Gastroesophageal sphincter (tissue), 4 donors: ENCODE results near the gene TMTC2. TPM values are rescaled to one million over a fixed set of nuclear protein-coding genes. Genes with fewer than 3 reads are reported as not detected.
A peak's percentile ranks its signal among the peaks of the same experiment; 100 is the strongest.

Experiments
- ATAC-seq: fragments of 150-250 bp; one replicate; pipeline ENCODE4 v1.9.1; 2016; ENCODE audit warnings: mild to moderate bottlenecking, moderate library complexity
- H3K27ac ChIP-seq, 4 donors: fragments of 200-600 bp; sonication (generic) in 3 of 4; 1 replicate in 3 of 4; 2 replicates in 1 of 4; pipeline ENCODE4 v1.5.1; 2016 to 2019
- H3K27me3 ChIP-seq: fragments of 200-600 bp; sonication (generic); one replicate; pipeline ENCODE4 v1.5.1; 2019
- H3K36me3 ChIP-seq, 2 donors: fragments of 200-600 bp; sonication (generic); one replicate each; pipeline ENCODE4 v1.5.1; 2019; ENCODE audit warnings: control low read depth in 1 of 2
- H3K4me1 ChIP-seq, 3 donors: fragments of 200-600 bp; sonication (generic); 1 replicate in 2 of 3; 2 replicates in 1 of 3; pipeline ENCODE4 v1.5.1; 2016 to 2019; ENCODE audit warnings: control low read depth in 2 of 3
- H3K4me3 ChIP-seq, 2 donors: fragments of 200-600 bp; sonication (generic); one replicate each; pipeline ENCODE4 v1.5.1; 2019; ENCODE audit warnings: mild to moderate bottlenecking in 1 of 2, moderate library complexity in 1 of 2
- H3K9me3 ChIP-seq, 3 donors: fragments of 200-600 bp; sonication (generic); one replicate each; pipeline ENCODE4 v1.5.1; 2017 to 2019; ENCODE audit warnings: control low read depth in 2 of 3
- EP300 ChIP-seq: sonication (generic); formaldehyde crosslinking; IDR thresholded peaks from one replicate; pipeline ENCODE4 v1.6.1; 2017; ENCODE audit warnings: antibody characterized with exemption, mild to moderate bottlenecking
- POLR2A ChIP-seq, 2 donors: fragments of 450-650 bp; IDR thresholded peaks; one replicate each; pipeline ENCODE4 v1.6.1; 2017; ENCODE audit warnings: antibody characterized with exemption in 2 of 2, mild to moderate bottlenecking in 2 of 2, moderate library complexity in 1 of 2
- POLR2AphosphoS5 ChIP-seq: sonication (generic); formaldehyde crosslinking; IDR thresholded peaks from one replicate; pipeline ENCODE4 v1.6.1; 2017; ENCODE audit warnings: antibody characterized with exemption
- WGBS, 2 donors: methylation state at CpG; one replicate each; pipeline ENCODE4 v1.1.5; 2018; ENCODE audit warnings: low coverage in 1 of 2; 5-methylcytosine and 5-hydroxymethylcytosine counted together
- total RNA-seq, 4 donors: library from RNA; depleted of rRNA; stranded (reverse); fragments of >200 nt; gene quantifications; one replicate each; pipeline ENCODE4 v1.1.0, GENCODE V29; 2016
- TF ChIP-seq, protein P1 (sequence below), 4 experiments: fragments of 200-600 bp in 2 of 4; fragments of 450-650 bp in 2 of 4; sonication (generic) in 1 of 4; IDR thresholded peaks; one replicate each; pipeline ENCODE4 v1.5.1; 2017 to 2019; ENCODE audit warnings: antibody characterized with exemption in 4 of 4, mild to moderate bottlenecking in 2 of 4, moderate library complexity in 2 of 4

Gene TMTC2
- total RNA-seq, 4 donors from 2014 or later: 7.4 to 21.8 (median 16.0) TPM

DNA sequence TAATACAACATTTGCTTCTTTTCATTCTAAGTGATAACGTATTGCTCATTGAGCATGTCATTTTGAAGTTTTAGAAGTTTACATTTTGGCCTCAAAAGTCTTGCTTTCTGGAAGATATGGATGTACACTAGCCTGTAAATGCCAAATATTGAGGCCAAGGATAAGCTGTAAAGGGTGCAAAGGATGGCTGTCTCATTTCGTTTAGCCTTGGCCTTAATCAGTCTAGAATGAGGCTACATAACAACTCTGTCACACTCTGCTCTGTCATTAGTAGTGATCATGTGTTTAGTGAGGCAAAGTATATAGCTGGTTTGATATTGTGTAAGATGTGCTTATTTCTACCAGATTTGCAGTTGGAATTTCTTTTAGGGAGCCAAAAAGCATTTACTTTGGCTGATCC is 344.5 kb downstream of the TMTC2 start:
- Histone ChIP-seq H3K27ac (no peak overlapping the region), H3K27me3 (no peaks in the 10 kb centered on the region), H3K36me3 (no peaks in the 10 kb centered on the region), H3K4me1 (no peaks in the 10 kb centered on the region), H3K4me3 (no peak overlapping the region), H3K9me3 (no peaks in the 10 kb centered on the region)
- ATAC-seq: no peak
- TF ChIP-seq, protein P1, sequence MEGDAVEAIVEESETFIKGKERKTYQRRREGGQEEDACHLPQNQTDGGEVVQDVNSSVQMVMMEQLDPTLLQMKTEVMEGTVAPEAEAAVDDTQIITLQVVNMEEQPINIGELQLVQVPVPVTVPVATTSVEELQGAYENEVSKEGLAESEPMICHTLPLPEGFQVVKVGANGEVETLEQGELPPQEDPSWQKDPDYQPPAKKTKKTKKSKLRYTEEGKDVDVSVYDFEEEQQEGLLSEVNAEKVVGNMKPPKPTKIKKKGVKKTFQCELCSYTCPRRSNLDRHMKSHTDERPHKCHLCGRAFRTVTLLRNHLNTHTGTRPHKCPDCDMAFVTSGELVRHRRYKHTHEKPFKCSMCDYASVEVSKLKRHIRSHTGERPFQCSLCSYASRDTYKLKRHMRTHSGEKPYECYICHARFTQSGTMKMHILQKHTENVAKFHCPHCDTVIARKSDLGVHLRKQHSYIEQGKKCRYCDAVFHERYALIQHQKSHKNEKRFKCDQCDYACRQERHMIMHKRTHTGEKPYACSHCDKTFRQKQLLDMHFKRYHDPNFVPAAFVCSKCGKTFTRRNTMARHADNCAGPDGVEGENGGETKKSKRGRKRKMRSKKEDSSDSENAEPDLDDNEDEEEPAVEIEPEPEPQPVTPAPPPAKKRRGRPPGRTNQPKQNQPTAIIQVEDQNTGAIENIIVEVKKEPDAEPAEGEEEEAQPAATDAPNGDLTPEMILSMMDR (IDR thresholded peaks at IDR 0.05): no peak
- no peak for TF ChIP-seq POLR2A (IDR thresholded peaks at IDR 0.05)
- TF ChIP-seq EP300: no peak
- no peak for TF ChIP-seq POLR2AphosphoS5
- WGBS, 2 donors: 44 to 71% methylated on average over 2 of the region's 2 CpGs

DNA sequence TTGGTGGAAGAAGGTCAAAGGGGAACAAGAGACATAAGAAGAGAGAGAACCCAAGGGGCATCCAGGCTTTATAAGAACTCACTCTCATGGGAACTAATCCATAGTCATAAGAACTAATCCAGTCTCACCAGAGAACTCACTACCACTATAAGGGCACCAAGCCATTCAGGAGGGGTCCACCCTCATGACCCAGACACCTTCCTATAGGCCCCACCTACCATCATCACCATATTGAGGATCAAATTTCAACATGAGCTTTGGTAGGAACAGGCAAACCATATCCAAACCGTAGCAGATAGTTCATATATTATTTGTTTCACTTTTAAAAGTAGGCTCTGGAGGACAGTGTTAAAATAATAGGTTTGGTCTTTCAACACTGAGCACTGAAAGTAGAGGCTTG is 350.1 kb downstream of the TMTC2 start:
- Histone ChIP-seq H3K4me1 (no peaks in the 10 kb centered on the region), H3K36me3 (no peaks in the 10 kb centered on the region), H3K27me3 (no peaks in the 10 kb centered on the region), H3K4me3 (no peak overlapping the region), H3K9me3 (no peaks in the 10 kb centered on the region), H3K27ac (no peak overlapping the region)
- TF ChIP-seq EP300: no peak
- TF ChIP-seq POLR2A (IDR thresholded peaks at IDR 0.05): no peak
- TF ChIP-seq POLR2AphosphoS5: no peak
- TF ChIP-seq, protein P1 (IDR thresholded peaks at IDR 0.05): no peak
- ATAC-seq: no peak
- WGBS, 2 donors: 58 to 89% methylated on average over 1 of the region's 1 CpG

DNA sequence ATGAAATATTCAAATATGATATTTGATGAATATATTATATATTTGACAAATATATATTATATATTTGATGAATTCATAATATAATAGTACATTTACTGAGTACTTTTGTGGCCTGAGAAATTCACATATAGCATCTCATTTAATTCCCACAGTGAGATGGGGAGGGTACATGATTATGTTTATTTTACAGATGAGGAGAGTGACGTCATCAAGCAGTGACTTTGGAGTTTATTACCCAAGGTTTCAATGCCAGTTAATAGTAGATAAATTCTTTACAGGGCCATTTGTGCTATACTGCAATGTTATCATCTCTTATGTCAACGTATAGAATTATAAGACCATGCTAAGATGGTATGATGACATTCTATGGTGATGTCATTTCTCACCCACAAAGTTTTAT is 352.7 kb downstream of the TMTC2 start:
- TF ChIP-seq, protein P1 (IDR thresholded peaks at IDR 0.05): no peak
- TF ChIP-seq EP300 (no peak), POLR2A (IDR thresholded peaks at IDR 0.05) (no peak), POLR2AphosphoS5 (no peak)
- Histone ChIP-seq H3K4me1 (peaks cover 0 to 8% (median 0%) of the 10 kb centered on the region in 3 donors), H3K4me3 (no peak overlapping the region), H3K9me3 (no peaks in the 10 kb centered on the region), H3K27ac (no peak overlapping the region), H3K36me3 (no peaks in the 10 kb centered on the region), H3K27me3 (no peaks in the 10 kb centered on the region)
- no peak for ATAC-seq
- WGBS, 2 donors: 62 to 80% methylated on average over 2 of the region's 2 CpGs

DNA sequence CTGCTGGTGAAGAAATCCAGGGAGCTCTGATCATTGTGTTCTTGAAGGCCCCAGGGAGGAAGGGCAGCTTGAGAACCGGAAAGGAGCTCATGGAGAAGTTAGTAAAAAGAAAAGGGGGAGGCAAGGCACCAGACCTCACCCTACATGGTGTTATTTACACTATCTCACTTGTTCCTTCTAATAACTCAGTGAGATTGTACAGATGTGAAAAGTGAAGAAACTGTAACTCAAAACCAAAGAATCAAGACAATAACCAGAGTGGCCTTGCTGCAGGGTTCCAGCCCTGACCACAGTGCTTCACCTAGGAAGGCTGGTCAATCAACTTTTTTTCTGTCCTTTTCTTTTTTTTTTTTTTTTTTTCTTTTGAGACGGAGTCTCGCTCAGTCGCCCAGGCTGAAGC is 353.6 kb downstream of the TMTC2 start:
- Histone ChIP-seq H3K27me3 (no peaks in the 10 kb centered on the region), H3K4me1 (peaks cover 0 to 8% (median 0%) of the 10 kb centered on the region in 3 donors), H3K9me3 (no peaks in the 10 kb centered on the region), H3K27ac (no peak overlapping the region), H3K36me3 (no peaks in the 10 kb centered on the region), H3K4me3 (no peak overlapping the region)
- TF ChIP-seq POLR2AphosphoS5 (peak; percentile 45), POLR2A (IDR thresholded peaks at IDR 0.05) (no peak), EP300 (no peak)
- WGBS, 2 donors: 22 to 78% methylated on average over 1 to 4 of the region's 4 CpGs
- ATAC-seq: no peak

DNA sequence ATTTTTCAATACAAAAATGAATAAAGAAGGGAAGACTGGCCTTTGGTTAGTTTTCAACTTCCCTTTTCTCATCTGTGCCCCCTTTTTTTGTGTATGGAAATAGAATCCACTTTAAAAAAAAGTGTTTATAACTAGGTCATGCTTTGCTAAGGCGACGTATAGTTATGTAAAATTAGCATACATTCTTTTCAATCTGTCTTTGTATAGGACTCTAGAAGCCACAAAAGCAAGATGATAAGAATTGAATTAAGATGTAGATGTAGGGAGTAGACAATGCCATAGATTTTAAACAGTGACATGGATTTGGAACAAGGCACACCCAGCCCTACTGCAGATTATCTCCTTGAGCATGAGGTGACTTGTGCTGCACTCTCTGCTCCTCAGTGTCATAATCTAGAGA is 354.3 kb downstream of the TMTC2 start:
- ATAC-seq: no peak
- whole genome bisulfite sequencing, 2 donors: 88 to 100% methylated on average over 1 to 2 of the region's 2 CpGs
- no peak overlapping the region for H3K4me3 ChIP-seq
- H3K27ac ChIP-seq: no peak overlapping the region
- H3K27me3 ChIP-seq: no peaks in the 10 kb centered on the region
- peaks cover 0 to 8% (median 0%) of the 10 kb centered on the region in 3 donors for H3K4me1 ChIP-seq
- no peaks in the 10 kb centered on the region for H3K36me3 ChIP-seq
- H3K9me3 ChIP-seq: no peaks in the 10 kb centered on the region
- no peak for TF ChIP-seq EP300
- TF ChIP-seq, protein P1 (IDR thresholded peaks at IDR 0.05): no peak
